HG03064 (cell line): Measurements from ENCODE around the gene GCK.
"Not testable (repeated sequence)": the region's sequence is repeated elsewhere in the genome, so short reads cannot be mapped to it uniquely, and the experiment has no call there.

Source experiments
- ATAC-seq: cut with Tn5 transposase; IDR thresholded peaks from one replicate; pipeline ENCODE4 v1.9.1; 2021; ENCODE audit warnings: low read depth; ENCODE audit not compliant: unreplicated experiment

Gene GCK

GRCh38 chr7:44184206-44184872 is 4.9 kb downstream of the GCK start:
- no peak for ATAC-seq

GRCh38 chr7:44183386-44183785 is 5.9 kb downstream of the GCK start:
- ATAC-seq = no peak

- no peak for ATAC-seq
Observed at GRCh38 chr7:44182827-44183226, 6.4 kb downstream of the GCK start.

DNA sequence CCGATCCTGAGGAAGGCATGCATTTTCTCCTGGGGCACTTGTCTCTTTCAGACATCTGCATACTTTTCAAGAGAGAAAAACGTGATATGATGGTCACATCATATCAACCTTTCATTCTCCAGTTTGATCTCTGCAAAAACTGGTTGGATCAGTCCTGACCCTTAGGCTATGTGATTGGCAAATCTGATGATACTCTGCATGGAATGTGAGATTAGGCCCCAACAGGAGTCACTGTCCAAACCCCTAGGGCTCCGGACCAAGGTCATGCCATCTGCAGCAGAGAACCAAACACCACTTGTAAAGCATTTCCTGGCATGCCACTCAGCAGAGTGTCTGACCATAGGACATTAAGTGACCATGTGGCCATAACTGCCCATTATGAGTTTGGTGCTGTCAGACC is 8.6 kb downstream of the GCK start:
- no peak for ATAC-seq

GRCh38 chr7:44177570-44178131 is 11.6 kb downstream of the GCK start:
- ATAC-seq = no peak

GRCh38 chr7:44176486-44176885 is 12.8 kb downstream of the GCK start:
- no peak for ATAC-seq

DNA sequence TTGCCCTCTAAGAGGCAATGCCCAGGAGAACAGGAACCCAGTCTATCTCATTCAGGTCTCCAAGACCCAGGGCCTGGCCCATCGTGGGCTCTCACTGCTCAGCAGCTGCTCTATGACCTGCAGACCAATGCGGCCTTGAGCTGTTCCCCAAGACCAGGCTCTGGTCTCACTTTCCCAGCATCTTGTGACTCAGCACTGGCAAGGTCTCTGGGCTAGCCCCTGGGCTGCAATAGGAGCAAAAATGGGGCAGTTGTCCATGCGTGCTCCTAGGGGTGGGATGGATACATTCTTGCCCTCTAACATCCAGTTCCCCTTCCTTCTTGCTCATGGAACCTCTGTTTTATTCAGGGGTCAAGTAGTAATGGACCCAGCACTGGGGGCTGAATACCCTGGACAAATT is 13.5 kb downstream of the GCK start:
- ATAC-seq = no peak

DNA sequence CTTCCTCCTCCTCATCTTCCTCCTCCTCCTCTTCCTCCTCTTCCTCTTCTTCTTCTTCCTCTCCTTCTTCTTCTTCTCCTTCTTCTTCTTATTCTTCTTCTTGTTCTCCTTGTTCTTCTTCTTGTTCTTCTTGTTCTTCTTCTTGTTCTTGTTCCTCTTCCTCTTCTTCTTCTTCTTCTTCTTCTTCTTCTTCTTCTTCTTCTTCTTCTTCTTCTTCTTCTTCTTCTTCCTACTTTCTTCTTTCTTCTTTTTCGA is 14.6 kb downstream of the GCK start:
- ATAC-seq = not testable (repeated sequence)

DNA sequence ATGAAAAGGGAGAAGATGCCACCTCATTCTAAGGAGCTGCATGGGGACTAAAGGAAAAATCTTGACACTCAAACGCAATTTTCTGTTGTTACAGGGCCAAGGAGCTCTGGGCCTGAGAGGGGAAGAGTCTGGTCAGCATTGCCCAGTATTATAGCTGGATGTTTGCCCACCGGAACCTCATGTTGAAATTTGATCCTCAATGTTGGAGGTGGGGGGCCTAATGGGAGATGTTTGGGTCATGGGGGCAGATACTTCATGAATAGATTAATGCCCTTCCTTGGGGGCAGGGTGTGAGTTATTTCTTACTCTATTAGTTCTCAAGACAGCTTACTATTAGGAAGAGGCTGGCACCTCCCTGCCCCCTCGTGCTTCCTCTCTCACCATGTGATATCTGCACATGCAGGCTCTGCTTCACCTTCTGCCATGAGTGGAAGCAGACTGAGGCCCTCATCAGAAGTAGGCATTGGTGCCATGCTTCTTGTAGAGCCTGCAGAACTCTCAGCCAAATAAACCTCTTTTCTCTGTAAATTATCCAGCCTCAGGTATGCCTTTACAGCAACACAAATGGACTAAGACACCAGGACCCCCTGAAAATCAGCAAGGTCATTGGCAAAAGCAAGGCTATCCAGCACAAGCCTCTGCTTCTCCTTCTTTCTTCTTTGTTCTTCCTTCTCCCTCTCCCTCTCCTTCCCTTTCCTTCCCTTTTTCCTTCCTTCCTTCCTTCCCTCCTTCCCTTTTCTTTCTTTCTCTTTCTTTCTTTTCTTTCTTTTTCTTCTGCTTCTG is 15.1 kb downstream of the GCK start:
- no peak for ATAC-seq

GRCh38 chr7:44172803-44173424 is 16.3 kb downstream of the GCK start:
- ATAC-seq = no peak

- ATAC-seq = no peak
Observed at GRCh38 chr7:44172352-44172751, 16.9 kb downstream of the GCK start.

- ATAC-seq = not testable (repeated sequence)
Observed at GRCh38 chr7:44171901-44172300, 17.3 kb downstream of the GCK start.

DNA sequence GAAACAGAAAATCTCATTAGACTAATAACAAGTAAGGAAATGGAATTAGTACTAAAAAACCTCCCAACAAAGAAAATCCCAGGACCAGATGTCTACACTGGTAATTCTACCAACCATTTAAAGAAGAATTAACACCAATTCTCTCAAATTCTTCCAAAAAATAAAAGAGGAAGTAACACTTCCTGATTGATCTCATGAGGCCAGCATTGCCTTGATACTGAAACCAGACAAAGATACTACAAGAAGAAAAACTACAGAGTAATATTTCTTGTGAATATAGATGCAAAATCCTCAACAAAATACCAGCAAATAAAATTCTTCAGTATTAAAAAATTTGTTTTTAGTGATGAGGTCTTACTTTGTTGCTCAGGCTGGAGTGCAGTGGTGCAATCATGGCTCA is 21.3 kb downstream of the GCK start:
- ATAC-seq = no peak

- no peak for ATAC-seq
Observed at GRCh38 chr7:44163591-44163990, 25.6 kb downstream of the GCK start.

DNA sequence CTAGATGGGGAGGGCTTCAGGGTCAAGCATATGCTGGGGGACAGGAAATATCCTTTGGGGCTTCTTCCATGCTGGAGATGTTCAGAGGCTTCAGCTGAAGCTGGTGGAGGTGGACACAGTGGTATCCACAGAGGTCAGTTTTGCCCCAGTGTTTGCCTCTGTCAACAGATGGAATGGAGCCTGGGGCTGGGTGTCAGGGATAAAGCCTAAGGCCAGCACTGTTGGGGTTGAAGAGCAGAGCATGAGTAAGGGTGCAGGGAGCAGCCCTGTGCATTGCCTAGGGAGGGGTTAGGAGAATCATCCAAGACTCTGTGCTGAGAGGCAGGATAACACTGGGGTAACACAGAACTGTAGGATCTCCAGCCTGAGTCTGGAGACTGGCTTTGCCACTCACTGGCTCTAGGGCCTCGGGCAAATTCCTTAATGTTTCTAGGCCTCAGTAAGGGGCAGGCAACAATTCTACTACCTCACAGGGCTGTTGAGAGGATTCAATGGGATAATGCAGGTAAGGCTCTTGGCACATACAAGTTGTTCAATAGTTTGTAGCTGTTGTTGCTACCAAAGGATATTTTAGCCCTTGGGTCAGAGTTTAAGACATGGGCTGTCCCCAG is 26.3 kb downstream of the GCK start:
- ATAC-seq = no peak

- ATAC-seq = no peak
Observed at GRCh38 chr7:44162179-44162578, 27.1 kb downstream of the GCK start.

GRCh38 chr7:44161371-44161770 is 27.9 kb downstream of the GCK start:
- no peak for ATAC-seq

- ATAC-seq = no peak
Observed at GRCh38 chr7:44159824-44160630, 29.2 kb downstream of the GCK start.

DNA sequence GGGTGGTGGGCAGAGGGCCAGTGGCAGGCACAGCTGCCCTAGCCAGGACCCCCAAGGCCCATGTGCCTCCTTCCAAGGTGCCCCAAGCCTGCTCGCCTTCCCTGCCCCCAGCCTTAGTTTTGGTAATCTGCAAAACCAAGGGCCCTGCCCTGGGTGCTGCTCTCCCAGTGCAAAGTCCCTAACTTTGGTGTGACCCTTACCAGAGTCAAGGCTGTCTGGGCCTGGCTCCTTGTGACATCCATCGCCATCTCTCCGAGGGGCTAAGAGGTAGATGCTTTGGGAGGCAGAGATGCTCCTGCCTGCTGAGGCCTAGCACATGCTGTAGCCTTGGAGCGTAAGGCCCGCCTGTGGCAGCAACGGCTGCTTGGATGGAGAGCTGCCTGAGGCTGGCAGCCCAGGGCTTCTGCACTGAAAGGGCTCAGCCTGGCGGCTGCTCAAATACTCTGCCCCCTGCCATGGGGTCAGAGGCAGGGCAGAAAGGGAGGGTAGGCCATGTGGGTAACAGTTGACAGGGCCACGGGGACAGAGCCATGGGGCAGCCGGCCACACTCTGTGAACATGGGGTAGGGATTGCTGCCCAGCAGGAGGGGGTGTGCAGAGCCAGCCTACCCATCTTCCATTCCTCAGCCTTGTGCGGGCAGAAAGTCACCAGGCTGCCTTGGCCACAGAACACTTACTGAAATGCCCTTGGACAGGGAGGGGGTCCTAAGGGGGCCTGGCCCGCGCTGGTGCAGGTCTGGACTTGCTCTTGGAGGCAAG is 30.2 kb downstream of the GCK start:
- no peak for ATAC-seq
